T-helper 2 cell treated with Interferon-gamma antibody and Interleukin-4, amounts not matched to agents 5 μg/mL and 100 μg/mL, for 36 hours (primary cell): ENCODE measurements around the gene PYGM.

Experiments used
- DNase-seq: peaks from one replicate; pipeline ENCODE4 v3.0.0; 2021; ENCODE audit warnings: low spot score
- H3K27ac Mint-ChIP-seq: one replicate; pipeline ENCODE4 v1.8.0; 2021; ENCODE audit warnings: mild to moderate bottlenecking, mixed read lengths
- H3K27me3 Mint-ChIP-seq: one replicate; pipeline ENCODE4 v1.8.0; 2021; ENCODE audit warnings: low read depth, mixed read lengths
- H3K36me3 Mint-ChIP-seq: one replicate; pipeline ENCODE4 v1.8.0; 2021; ENCODE audit warnings: low read depth, mixed read lengths
- H3K4me1 Mint-ChIP-seq: one replicate; pipeline ENCODE4 v1.8.0; 2021; ENCODE audit warnings: low read depth, mixed read lengths
- H3K4me3 Mint-ChIP-seq: one replicate; pipeline ENCODE4 v1.8.0; 2022; ENCODE audit warnings: mild to moderate bottlenecking, moderate library complexity, mixed read lengths
- H3K9me3 Mint-ChIP-seq: one replicate; pipeline ENCODE4 v1.8.0; 2021; ENCODE audit warnings: mixed read lengths

Gene PYGM

GRCh38 chr11:64796757-64797541 lies 37.2 kb upstream of the PYGM start:
- DNase-seq = no peak
- Mint-ChIP-seq H3K4me1 (peaks cover 6% of the 10 kb centered on the region), H3K27ac (no peak overlapping the region), H3K4me3 (no peak overlapping the region), H3K36me3 (peaks cover 25% of the 10 kb centered on the region), H3K9me3 (no peaks in the 10 kb centered on the region), H3K27me3 (no peaks in the 10 kb centered on the region)

GRCh38 chr11:64796047-64796756 lies 36.4 kb upstream of the PYGM start:
- Mint-ChIP-seq H3K27me3 (no peaks in the 10 kb centered on the region), H3K36me3 (peaks cover 25% of the 10 kb centered on the region), H3K4me3 (no peak overlapping the region), H3K4me1 (peaks cover 5% of the 10 kb centered on the region), H3K9me3 (no peaks in the 10 kb centered on the region), H3K27ac (no peak overlapping the region)
- DNase-seq = no peak

- Mint-ChIP-seq H3K9me3 (no peaks in the 10 kb centered on the region), H3K36me3 (peaks cover 27% of the 10 kb centered on the region), H3K27me3 (no peaks in the 10 kb centered on the region), H3K4me3 (no peak overlapping the region), H3K27ac (peak overlapping the region; percentile 43), H3K4me1 (peaks cover 5% of the 10 kb centered on the region)
- no peak for DNase-seq
Measured at GRCh38 chr11:64794526-64794925, 34.8 kb upstream of the PYGM start.

DNA sequence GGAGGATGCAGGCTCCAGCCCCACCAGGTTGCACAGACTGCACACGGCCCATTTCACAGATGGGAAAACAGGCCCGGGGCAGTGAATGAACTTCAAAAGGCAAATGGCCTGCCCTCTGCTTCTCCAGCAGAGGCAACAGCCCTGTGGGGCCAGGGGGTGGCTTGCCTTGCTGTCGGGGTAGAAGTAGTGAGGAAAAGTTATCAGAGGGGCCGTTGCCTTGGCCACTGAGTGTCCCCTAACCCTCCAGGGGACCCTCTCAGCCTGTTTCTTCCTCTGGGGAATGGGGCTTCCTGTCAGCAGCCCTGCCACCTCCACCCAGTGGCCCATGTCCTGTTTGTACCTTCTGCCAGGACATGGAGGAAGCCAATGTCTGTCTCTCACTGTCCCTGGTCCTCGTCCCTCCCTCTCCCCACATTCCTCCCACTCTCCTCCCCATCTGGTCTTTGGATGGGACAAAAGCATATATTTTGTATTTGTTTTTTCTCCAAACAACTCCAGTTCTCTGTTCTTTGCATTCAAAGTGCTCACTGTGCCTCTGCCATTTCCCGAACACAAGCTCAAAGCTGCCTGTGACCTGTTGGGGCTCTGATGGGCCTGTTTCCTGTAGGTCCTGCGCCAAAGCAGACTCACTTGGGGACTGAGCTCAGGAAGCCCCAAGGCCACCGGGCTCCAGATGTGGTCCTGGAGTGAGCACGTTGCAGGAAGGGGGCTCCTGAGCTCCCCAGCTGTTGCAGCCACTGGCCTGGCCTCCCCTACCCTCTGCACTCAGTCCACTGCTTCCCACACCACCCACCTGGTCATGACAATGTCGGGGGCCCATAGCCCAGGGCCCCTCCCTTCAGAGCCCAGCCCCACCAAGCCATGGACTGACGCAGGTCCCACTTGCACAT lies 33.7 kb upstream of the PYGM start:
- H3K27me3 Mint-ChIP-seq = no peaks in the 10 kb centered on the region
- H3K27ac Mint-ChIP-seq = peak overlapping the region; percentile 42
- no peak overlapping the region for H3K4me3 Mint-ChIP-seq
- peaks cover 22% of the 10 kb centered on the region for H3K36me3 Mint-ChIP-seq
- H3K9me3 Mint-ChIP-seq = no peaks in the 10 kb centered on the region
- no peak for DNase-seq
- H3K4me1 Mint-ChIP-seq = peaks cover 5% of the 10 kb centered on the region

DNA sequence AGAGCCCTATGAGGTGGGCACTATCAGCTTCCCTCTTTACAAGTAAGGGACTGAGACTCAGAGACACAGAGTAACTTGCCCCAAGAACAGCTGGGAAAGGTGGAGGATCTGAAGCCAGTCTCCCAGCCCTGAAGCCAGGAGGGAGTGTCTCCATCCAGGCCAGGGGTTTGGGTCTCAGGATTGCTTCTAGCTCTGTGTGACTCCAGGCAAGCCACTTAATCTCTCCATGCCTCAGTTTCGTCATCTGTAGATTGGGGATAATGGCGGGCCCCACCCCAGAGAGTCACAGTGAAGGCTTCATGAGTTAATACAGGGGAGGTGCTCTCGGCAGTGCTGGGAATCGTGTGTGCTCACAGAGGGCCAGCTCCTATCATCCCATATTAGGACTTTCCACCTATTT lies 32.7 kb upstream of the PYGM start:
- Mint-ChIP-seq H3K4me3 (no peak overlapping the region), H3K27ac (no peak overlapping the region), H3K36me3 (peaks cover 23% of the 10 kb centered on the region), H3K4me1 (peaks cover 8% of the 10 kb centered on the region), H3K27me3 (no peaks in the 10 kb centered on the region), H3K9me3 (no peaks in the 10 kb centered on the region)
- no peak for DNase-seq

GRCh38 chr11:64791781-64792291 lies 32.1 kb upstream of the PYGM start:
- Mint-ChIP-seq H3K4me3 (no peak overlapping the region), H3K36me3 (peaks cover 23% of the 10 kb centered on the region), H3K4me1 (peaks cover 9% of the 10 kb centered on the region), H3K27ac (no peak overlapping the region), H3K27me3 (no peaks in the 10 kb centered on the region), H3K9me3 (no peaks in the 10 kb centered on the region)
- DNase-seq = no peak

DNA sequence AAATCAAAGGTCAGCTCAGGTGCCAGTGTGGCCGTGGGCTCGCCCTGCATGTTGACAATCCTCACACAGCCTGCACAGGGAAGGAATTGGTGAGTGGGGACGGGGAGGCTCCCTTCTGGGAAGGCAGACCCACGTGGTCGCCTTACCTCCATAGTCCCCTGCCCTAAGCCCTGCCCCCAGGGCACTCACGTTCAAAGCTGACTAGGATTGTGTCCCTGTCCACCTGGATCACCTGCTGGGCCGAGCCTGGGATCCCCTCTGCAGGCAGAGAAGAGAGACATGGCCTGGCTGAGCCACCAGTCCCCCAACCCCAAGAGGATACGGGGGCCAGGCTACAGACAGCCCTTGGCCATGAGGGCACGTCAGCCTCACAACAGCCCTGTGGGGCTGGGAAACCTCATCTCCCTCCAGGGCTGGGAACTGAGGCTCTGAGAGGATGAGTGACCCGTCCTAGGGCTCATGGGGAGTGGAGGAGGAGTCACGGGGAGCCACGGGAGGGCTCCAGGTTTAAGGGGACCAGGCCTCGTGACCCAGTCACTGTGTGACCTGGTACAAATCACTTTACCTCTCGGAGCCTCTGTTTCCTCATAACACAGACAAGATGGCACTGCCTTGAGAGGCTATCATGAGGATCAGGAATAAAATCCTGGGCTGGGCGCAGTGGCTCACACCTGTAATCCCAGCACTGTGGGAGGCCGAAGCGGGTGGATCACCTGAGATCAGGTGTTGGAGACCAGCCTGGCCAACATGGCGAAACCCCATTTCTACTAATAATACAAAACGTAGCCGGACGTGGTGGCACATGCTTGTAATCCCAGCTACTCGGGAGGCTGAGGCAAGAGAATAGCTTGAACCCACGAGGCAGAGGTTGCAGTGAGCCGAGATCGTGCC lies 30.7 kb upstream of the PYGM start:
- peaks cover 9% of the 10 kb centered on the region for H3K4me1 Mint-ChIP-seq
- H3K36me3 Mint-ChIP-seq = peaks cover 15% of the 10 kb centered on the region
- no peaks in the 10 kb centered on the region for H3K9me3 Mint-ChIP-seq
- no peak for DNase-seq
- no peak overlapping the region for H3K4me3 Mint-ChIP-seq
- H3K27ac Mint-ChIP-seq = no peak overlapping the region
- no peaks in the 10 kb centered on the region for H3K27me3 Mint-ChIP-seq

DNA sequence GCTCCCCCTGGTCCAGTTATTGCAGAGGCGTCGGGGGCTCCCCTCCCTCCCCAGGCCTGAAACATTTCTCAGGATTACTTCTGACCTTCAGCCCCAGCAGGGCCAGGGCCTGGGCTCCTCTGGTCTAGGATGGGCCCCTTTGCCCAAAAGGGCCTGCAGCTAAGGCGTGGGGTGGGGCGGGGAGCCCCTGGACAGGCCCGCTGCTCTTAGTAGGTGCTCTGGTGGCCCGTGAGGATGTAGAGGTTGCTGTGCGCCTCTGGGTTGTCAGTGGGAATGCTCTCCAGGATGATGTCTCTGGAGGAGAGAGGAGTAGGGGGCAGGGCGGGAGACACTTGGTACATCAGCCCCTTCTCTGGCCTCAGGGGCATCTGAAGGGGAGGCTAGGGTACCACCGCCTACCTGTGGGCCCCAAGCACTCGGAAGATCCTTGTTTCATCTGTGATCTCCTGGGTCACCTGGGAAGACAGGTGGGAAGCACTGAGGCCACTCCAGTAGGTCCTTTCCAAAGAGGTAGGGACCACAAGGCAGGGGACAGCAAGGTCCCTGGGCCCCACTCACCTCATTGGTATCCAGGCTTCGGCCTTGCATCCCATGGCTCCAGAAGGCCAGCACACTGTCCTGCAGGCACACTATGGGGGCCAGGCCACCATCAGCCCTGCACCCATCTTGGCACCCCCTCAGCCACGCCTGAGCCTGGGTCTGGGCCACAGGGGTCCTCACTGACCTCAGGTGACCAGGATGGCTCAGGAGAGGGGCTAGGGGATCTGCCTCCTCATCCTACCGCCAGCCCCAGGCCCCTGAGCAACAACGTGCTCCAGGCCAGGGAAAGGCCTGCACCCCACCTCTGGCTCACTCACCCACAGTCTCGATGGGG lies 29.8 kb upstream of the PYGM start:
- peaks cover 11% of the 10 kb centered on the region for H3K36me3 Mint-ChIP-seq
- no peak overlapping the region for H3K27ac Mint-ChIP-seq
- no peaks in the 10 kb centered on the region for H3K27me3 Mint-ChIP-seq
- H3K4me3 Mint-ChIP-seq = no peak overlapping the region
- no peak for DNase-seq
- peaks cover 5% of the 10 kb centered on the region for H3K4me1 Mint-ChIP-seq
- H3K9me3 Mint-ChIP-seq = no peaks in the 10 kb centered on the region

DNA sequence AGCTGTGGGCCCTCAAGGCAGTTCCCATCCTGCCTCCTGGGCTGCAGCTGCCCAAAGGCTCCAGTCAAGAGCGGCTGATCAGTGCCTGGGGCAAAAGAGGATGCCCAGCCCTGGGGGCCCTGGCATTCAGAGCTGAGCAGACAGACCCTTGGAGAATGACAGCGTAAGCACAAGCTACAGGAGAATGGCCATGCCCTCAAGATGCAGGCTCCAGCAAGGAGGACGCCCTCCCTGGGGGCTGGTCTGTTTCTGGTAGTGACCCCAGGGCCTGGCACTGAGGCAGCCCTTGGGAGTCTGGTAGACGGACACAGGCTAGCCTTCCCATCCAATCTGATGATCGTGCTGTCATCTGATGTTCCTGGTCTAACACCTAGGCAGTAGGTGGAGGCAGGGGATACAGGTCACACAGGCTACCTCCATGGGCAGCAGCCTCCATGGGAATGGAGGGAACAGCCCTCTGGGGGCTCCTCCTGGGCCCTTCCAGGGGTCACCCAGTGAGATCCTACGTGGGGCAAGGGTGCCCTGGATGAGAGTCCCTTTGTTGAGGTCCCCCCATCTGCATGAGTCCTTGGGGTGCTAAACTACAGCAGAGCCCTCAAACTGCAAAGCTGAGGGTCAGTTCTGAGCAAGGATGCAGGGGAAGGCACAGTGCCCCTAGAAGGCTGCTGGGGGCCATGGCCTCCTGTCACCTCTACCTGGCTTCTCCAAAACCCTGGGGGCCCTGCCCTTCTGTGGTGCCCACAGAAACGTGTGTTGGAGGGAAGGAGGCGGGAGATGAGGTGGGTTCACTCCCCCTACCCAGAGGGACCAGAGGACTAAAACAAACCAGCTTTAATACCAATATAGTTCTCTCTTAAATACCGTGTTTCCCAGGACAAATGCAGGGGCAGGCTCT lies 28.8 kb upstream of the PYGM start:
- Mint-ChIP-seq H3K27ac (no peak overlapping the region), H3K9me3 (no peaks in the 10 kb centered on the region), H3K4me1 (peaks cover 4% of the 10 kb centered on the region), H3K36me3 (peaks cover 9% of the 10 kb centered on the region), H3K4me3 (no peak overlapping the region), H3K27me3 (no peaks in the 10 kb centered on the region)
- DNase-seq = no peak

DNA sequence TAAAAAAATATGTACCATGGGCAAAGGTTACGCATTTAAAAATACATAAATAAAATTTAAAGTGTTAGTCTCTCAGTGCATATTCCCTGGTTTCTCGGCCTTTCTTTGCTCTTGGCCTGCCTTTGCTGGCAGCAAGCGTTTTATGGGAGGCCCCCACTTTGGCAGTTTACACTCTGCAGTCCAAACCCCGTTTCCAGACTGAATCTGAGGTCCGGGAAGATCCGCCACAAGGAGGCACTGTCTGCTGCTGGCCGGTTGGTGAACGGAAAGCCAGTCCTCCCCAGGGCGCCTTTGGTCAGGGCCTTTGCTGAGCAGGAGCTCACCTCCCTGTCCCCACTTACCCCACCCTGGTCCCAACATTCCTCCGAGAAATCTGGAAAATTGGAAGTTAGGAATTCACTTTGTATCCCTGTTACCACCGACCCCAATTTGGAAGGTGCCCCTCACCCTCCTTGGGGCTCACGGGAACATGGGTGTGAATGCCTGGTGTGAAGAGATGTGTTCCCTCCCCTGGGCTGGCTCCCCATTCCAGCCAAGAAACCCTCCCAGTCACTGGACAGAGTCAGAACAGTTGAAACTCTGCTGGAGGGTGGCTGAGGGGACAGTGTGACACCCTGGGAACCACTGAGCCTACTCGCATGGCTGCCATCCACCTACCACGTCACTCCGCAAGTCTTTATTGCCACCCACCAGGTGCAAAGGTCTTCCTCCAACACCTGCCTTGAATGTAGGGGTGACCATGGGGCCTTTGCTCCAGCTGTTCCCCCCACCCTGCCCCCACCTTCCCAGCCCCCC lies 27.9 kb upstream of the PYGM start:
- peaks cover 4% of the 10 kb centered on the region for H3K4me1 Mint-ChIP-seq
- H3K36me3 Mint-ChIP-seq = peaks cover 8% of the 10 kb centered on the region
- DNase-seq = peak; percentile 35
- no peaks in the 10 kb centered on the region for H3K9me3 Mint-ChIP-seq
- peak overlapping the region; percentile 31 for H3K27ac Mint-ChIP-seq
- no peaks in the 10 kb centered on the region for H3K27me3 Mint-ChIP-seq
- H3K4me3 Mint-ChIP-seq = no peak overlapping the region

DNA sequence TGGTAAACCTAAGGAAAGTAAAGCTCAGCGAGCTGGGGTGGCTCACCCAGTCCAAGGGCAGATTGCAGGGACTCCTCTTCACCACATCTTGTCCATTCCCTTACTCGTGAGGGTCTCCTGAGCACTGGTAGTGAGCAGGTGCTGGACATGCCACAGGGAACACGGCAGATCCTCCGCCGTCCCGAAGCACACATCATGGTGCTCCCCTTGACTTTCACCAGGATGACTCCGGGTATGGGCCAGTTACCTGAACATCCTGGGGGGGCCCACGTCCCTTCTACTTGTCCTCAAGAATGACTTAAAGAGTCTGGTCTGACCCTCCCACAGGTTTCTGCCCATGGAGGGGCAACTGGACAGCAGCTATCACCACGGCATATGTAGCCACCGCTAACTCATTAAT lies 26.5 kb upstream of the PYGM start:
- no peak for DNase-seq
- H3K27me3 Mint-ChIP-seq = no peaks in the 10 kb centered on the region
- peaks cover 10% of the 10 kb centered on the region for H3K36me3 Mint-ChIP-seq
- no peak overlapping the region for H3K4me3 Mint-ChIP-seq
- H3K4me1 Mint-ChIP-seq = peaks cover 4% of the 10 kb centered on the region
- no peak overlapping the region for H3K27ac Mint-ChIP-seq
- H3K9me3 Mint-ChIP-seq = no peaks in the 10 kb centered on the region
